ENCODE measurements around the gene NOTCH2. TPM values are rescaled to one million over a fixed set of nuclear protein-coding genes. Genes with fewer than 3 reads are reported as not detected.

NOTCH2 gene
- total RNA-seq, 3 donors from 2014 or later = 57.7 to 99.3 (median 60.8) TPM

DNA sequence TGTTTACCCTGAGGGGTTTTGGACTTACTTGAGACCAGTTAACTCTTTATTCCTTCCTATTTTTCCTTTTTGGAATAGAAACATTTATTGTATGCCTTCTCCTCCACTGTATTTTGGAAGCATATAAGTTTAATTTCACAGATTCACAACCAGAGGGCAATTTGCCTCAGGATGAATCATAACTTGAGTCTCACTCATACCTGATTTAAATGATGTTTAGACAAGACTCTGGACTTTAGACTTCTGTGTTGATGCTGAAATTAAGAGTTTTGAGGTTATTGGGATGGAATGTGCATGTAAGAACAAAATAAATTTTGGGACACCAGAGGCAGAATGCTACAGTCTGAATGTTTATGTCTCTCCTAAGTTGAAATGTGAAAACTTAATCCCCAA is 166.0 kb downstream of the NOTCH2 start:
- Histone ChIP-seq H3K36me3 (ENCODE audit: low read depth) (no peaks in the 10 kb centered on the region), H3K4me3 (no peak overlapping the region), H3K9me3 (peaks cover 5% of the 10 kb centered on the region), H3K4me1 (ENCODE audit: low read depth) (no peaks in the 10 kb centered on the region)
- no peak for DNase-seq
- TF ChIP-seq, protein P1, sequence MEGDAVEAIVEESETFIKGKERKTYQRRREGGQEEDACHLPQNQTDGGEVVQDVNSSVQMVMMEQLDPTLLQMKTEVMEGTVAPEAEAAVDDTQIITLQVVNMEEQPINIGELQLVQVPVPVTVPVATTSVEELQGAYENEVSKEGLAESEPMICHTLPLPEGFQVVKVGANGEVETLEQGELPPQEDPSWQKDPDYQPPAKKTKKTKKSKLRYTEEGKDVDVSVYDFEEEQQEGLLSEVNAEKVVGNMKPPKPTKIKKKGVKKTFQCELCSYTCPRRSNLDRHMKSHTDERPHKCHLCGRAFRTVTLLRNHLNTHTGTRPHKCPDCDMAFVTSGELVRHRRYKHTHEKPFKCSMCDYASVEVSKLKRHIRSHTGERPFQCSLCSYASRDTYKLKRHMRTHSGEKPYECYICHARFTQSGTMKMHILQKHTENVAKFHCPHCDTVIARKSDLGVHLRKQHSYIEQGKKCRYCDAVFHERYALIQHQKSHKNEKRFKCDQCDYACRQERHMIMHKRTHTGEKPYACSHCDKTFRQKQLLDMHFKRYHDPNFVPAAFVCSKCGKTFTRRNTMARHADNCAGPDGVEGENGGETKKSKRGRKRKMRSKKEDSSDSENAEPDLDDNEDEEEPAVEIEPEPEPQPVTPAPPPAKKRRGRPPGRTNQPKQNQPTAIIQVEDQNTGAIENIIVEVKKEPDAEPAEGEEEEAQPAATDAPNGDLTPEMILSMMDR (IDR thresholded peaks at IDR 0.05) = no peak
- intact Hi-C loops (cut with DNase I, micrococcal nuclease) = no loop called here
- no peak for ATAC-seq

DNA sequence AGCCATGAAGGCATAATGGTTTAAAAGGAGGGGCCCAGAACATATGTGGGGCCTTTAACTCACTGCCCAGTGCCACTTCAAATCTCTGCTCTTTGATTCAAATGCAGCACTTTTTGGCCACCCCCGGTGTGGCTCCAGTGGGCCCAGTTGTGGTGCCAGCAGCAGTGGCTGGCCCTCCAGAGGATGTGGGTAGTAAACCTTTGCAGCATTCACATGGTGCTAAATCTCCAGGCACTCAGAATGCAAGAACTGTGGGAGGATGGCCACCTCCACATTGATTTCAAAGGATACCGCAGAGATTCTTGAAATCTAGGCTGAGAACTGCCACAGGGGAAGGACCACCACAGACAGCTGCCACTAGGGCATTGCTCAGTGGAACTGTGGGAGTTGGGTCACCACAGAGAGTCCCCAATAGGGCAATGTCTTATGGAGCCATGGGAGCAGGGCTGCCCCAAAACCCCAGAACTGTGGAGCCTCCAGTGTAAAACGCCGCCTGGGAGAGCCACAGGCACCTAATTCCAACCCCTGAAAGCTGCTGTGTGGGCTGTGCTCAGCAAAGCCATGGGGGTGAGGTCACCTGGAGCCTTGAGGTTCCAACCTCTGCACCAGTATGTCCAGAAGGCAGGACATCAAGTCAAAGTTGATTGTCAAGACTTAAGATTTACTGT is 166.6 kb downstream of the NOTCH2 start:
- H3K4me3 ChIP-seq = no peak overlapping the region
- H3K36me3 ChIP-seq (ENCODE audit: low read depth) = no peaks in the 10 kb centered on the region
- DNase-seq (no peak), ATAC-seq (no peak)
- intact Hi-C loops (cut with DNase I, micrococcal nuclease) = no loop called here
- TF ChIP-seq, protein P1 (IDR thresholded peaks at IDR 0.05) = no peak
- peaks cover 5% of the 10 kb centered on the region for H3K9me3 ChIP-seq
- no peaks in the 10 kb centered on the region for H3K4me1 ChIP-seq (ENCODE audit: low read depth)

DNA sequence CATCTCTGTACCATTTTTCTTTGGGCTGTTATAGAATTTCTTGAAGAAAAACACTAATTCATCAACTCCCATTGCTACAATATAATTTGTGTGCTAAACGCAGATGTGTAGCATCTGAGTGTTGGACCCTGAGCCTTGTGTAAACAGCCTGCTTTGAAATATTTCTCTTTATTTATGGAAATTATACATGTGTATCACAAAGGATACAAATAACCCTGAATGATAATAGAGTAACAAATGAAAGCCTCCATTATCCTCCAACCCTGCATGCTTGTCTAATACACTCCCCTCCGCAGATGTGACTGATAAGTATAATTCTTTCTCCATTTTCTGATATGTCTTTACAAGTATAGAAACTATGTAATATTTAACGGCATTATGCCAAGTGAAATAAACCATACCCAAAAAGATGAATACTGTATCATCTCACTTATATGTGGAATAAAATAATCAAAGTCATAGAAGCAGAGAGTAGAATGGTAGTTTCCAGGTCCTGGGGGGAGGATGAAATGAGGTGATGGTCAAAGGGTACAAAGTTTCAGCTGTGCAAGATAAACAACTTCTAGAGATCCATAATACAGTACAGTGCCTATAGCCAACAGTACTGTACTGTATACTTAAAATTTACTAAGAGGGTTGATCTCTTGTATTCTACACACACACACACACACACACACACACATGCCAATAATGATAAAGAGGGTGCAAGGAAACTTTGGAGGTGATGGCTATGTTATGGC is 170.3 kb downstream of the NOTCH2 start:
- intact Hi-C loops (cut with DNase I, micrococcal nuclease) = no loop called here
- ATAC-seq (no peak), DNase-seq (no peak)
- Histone ChIP-seq H3K4me1 (ENCODE audit: low read depth) (no peaks in the 10 kb centered on the region), H3K9me3 (no peaks in the 10 kb centered on the region), H3K36me3 (ENCODE audit: low read depth) (no peaks in the 10 kb centered on the region), H3K4me3 (no peak overlapping the region)
- TF ChIP-seq, protein P1 (IDR thresholded peaks at IDR 0.05) = no peak

DNA sequence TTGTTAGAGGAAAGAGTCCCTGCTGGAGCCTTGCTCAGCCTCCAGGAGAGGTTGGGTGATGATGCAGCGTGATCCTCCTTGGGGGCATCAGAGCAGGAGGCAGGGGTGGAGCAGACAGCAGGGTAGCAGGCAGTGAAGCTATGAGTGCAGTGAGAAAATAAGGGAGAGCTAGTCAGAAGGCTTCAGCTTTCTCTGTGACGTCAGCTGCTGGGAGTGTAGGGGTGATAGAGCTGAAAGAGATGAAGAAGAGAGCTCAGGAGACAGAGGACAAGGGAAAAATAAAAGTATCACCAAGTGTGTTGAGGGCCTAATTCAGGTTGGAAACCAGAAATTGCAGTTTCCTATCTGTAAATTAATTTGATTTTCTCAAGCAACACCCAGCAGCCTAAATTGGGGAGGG is 170.9 kb downstream of the NOTCH2 start:
- Histone ChIP-seq H3K9me3 (no peaks in the 10 kb centered on the region), H3K36me3 (ENCODE audit: low read depth) (no peaks in the 10 kb centered on the region), H3K4me1 (ENCODE audit: low read depth) (no peaks in the 10 kb centered on the region), H3K4me3 (no peak overlapping the region)
- TF ChIP-seq, protein P1 (IDR thresholded peaks at IDR 0.05) = no peak
- intact Hi-C loops (cut with DNase I, micrococcal nuclease) = no loop called here
- no peak for ATAC-seq
- no peak for DNase-seq

DNA sequence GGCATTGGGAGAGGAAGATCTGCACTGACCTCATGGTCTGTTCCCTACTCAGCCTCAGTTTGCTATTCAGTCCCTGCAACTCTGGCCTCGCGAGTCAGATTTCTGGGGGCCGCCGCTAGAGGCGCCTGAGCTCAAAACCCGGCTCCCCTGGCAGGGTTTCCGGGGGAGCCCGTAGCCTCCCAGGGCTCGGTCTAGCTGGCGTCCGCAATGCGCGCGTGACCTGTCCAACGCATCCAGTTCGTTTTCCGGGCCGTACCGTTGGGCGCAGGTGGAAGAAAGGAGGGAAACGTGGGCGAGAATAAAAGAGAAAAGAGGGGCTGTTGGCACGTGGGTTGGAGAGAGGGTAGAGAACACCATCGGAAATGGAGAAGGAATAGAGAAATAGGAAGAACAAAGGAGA is 173.2 kb downstream of the NOTCH2 start, which contains the start of gene ADAM30:
TSS of gene ADAM30 (minus strand) at position 213 of the 400 bp plus-strand sequence. CDS start at position 34, 179 bp downstream.
- Histone ChIP-seq H3K4me1 (ENCODE audit: low read depth) (no peaks in the 10 kb centered on the region), H3K9me3 (no peaks in the 10 kb centered on the region), H3K4me3 (no peak within 1 kb of the TSS), H3K36me3 (ENCODE audit: low read depth) (no peaks in the 10 kb centered on the region)
- no peak for DNase-seq
- ATAC-seq = no peak
- intact Hi-C loops (cut with DNase I, micrococcal nuclease) = no loop called here
- TF ChIP-seq, protein P1 (IDR thresholded peaks at IDR 0.05) = no peak

Data from mucosa of descending colon (tissue), 3 donors.